ENCODE results near the gene CIAO1.

Gene CIAO1

GRCh38 chr2:96305091-96305978 is 39.3 kb downstream of the CIAO1 start, which contains the start of gene SNRNP200:
Gene SNRNP200 (minus strand): TSS chr2:96305546. CDS start chr2:96305437, 109 bp downstream.
- DNase-seq (ENCODE audit: low read depth): peak; percentile 87
- H3K4me3 ChIP-seq (ENCODE audit: low read length): peak within 1 kb of the TSS; percentile 100
- TF ChIP-seq CTCF (IDR thresholded peaks at IDR 0.05; ENCODE audit: insufficient read depth, low read depth, low read length, missing control alignments): no peak

DNA sequence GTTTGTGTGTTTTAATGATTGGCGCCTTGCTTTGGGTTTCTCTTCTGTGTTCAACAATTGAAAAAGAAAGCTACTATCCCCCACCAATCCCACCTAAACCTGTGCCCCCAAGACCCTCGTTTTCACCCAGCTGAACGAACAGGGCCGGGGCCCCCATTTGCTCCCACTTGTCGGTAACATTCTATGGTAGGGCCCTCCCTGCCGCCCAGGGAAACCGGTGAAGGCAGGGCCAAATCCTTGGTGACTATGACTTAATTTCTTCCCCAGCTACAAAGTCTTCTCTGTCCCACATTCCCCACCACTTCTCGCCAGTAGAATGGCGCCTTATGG is 39.9 kb downstream of the CIAO1 start:
- DNase-seq (ENCODE audit: low read depth): no peak
- no peak for TF ChIP-seq CTCF (IDR thresholded peaks at IDR 0.05; ENCODE audit: insufficient read depth, low read depth, low read length, missing control alignments)
- H3K4me3 ChIP-seq (ENCODE audit: low read length): peak overlapping the region; percentile 100

DNA sequence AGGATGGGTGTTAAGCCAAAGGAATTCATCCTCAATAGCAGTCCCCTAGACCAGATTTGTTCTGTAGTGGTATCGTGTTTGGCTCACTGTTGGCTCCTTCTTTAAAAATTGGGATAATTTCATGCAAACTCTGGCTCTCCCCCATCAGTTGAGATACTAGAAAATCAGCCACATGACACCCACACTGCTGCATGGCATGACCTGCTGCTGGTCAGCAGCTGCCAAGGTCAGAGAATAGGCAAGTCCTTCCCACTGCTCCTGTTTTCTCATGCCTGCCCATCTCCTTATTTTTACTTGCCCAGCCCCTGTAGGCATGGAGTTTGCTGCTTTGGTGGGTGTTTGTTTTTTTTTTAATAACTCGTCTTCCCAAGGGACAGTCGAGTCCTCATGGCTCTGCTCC is 40.3 kb downstream of the CIAO1 start:
- DNase-seq (ENCODE audit: low read depth): no peak
- TF ChIP-seq CTCF (IDR thresholded peaks at IDR 0.05; ENCODE audit: insufficient read depth, low read depth, low read length, missing control alignments): no peak
- peak overlapping the region; percentile 100 for H3K4me3 ChIP-seq (ENCODE audit: low read length)

DNA sequence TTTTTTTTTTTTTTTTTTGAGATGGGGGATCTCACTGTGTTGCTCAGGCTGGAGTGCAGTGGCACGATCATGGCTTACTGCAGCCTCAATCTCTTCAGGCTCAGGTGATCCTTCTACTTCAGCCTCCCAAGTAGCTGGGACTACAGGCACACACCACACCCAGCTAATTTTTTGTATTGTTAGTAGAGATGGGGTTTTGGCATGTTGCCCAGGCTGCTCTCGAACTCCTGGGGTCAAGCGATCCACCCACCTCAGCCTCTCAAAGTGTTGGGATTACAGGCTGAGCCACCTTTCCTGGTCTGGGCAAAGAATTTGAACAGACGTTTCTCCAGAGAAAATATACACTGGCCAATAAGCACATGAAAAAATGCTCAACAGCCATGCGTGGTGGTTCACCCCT is 42.2 kb downstream of the CIAO1 start:
- no peak for TF ChIP-seq CTCF (IDR thresholded peaks at IDR 0.05; ENCODE audit: insufficient read depth, low read depth, low read length, missing control alignments)
- DNase-seq (ENCODE audit: low read depth): no peak
- H3K4me3 ChIP-seq (ENCODE audit: low read length): no peak overlapping the region

DNA sequence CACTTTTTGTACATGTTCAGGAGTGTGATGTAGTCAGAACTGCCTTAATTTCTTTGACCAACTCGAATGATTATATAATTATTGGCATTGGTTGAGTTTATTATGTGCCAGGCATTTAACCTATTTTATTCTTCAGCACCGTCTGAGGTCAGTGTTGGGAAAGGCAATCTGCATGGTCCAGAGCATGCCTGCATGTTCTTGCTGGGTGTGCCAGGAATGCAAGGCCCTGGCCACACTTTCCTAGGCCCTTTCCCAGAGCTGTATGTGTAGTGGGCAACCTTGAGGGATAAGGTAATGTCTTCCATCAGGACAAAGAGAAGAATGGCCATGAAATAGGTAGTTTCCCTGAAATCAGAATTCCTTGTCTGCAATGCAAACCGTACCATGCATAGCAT is 49.0 kb downstream of the CIAO1 start:
- no peak overlapping the region for H3K4me3 ChIP-seq (ENCODE audit: low read length)
- TF ChIP-seq CTCF (IDR thresholded peaks at IDR 0.05; ENCODE audit: insufficient read depth, low read depth, low read length, missing control alignments): no peak
- no peak for DNase-seq (ENCODE audit: low read depth)

DNA sequence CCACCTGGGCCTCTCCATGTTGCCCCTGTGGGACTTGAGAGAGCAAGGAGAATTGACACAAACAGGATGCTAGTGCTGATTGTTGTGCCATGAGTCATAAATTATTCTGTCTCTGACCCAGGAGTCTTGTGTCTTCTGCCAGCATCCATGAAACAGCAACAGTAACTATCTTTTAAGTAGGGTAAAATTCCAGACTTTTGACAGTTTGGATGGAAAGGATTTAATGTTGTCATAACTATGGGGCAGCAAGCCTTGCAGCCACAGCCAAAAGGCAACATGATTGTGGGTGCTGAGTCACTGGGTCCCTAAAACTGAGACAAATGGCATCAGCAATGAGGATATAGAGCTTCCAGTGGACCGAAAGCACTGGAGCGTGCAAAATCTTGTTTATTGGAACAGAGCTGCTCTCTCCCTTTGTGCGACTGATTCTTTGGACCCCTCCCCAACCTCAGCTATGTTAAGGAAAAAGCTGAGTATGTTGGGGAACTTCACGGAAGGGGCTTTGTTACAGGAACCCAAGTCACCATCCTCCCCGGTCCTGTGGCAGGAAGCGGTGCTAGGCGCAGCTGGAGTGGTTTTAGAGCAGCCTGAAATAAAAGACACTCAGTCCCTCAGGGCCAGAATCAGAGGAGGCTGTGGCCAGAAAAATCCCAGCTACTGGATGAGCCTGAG is 49.5 kb downstream of the CIAO1 start:
- TF ChIP-seq CTCF (IDR thresholded peaks at IDR 0.05; ENCODE audit: insufficient read depth, low read depth, low read length, missing control alignments): no peak
- H3K4me3 ChIP-seq (ENCODE audit: low read length): no peak overlapping the region
- peak; percentile 40 for DNase-seq (ENCODE audit: low read depth)

Measured in epithelial cell of esophagus (primary cell).